B cell (primary cell): ENCODE results near the gene PDE10A. TPM values are rescaled to one million over a fixed set of nuclear protein-coding genes. Genes with fewer than 3 reads are reported as not detected.

Experiments used
- ATAC-seq: fragments of 200-7000 bp; cut with Tn5 transposase; one replicate; pipeline ENCODE4 v1.10.0; 2021; ENCODE audit warnings: low read depth, mild to moderate bottlenecking, moderate number of reproducible peaks, moderate library complexity
- CTCF ChIA-PET: fragments of 350-600 bp; sonication (Branson Sonifier 250); formaldehyde crosslinking; loops from one replicate; lab custom pipeline; 2021; ENCODE audit warnings: antibody characterized with exemption, inconsistent platforms; lab: Charles Lee
- POLR2A ChIA-PET: fragments of 350-600 bp; sonication (Branson Sonifier 250); formaldehyde crosslinking; loops from one replicate; lab custom pipeline; 2021; ENCODE audit warnings: antibody characterized with exemption; lab: Charles Lee
- DNase-seq: peaks from one replicate; pipeline ENCODE4 v3.0.0; 2013
- H2AFZ ChIP-seq: 2 replicates; pipeline ENCODE4 v1.6.1; 2012; ENCODE audit warnings: mild to moderate bottlenecking, low read depth, low read length; ENCODE audit not compliant: insufficient read depth, poor library complexity, severe bottlenecking
- H3K27ac ChIP-seq, 2 donors: 1 replicate in 1 of 2; 2 replicates in 1 of 2; pipeline ENCODE4 v1.5.1; 2012 to 2013; ENCODE audit warnings: low read length in 2 of 2, mild to moderate bottlenecking in 2 of 2, moderate library complexity in 1 of 2
- H3K27me3 ChIP-seq, 4 experiments: fragments of 200-600 bp in 1 of 4; sonication (generic) in 1 of 4; replicated peaks in 1 of 4; 1 replicate in 2 of 4; 2 replicates in 2 of 4; pipeline versions ENCODE4 v1.6.1 to v1.7.0; 2013 to 2016; ENCODE audit warnings: low read length in 3 of 4, mild to moderate bottlenecking in 2 of 4, mixed read lengths in 1 of 4, moderate library complexity in 1 of 4; ENCODE audit not compliant: insufficient read depth in 4 of 4, control insufficient read depth in 3 of 4; ENCODE audit errors: control extremely low read depth in 1 of 4
- H3K36me3 ChIP-seq, 2 experiments: replicated peaks in 1 of 2; 1 replicate in 1 of 2; 2 replicates in 1 of 2; pipeline versions ENCODE4 v1.6.1 to v1.7.1; 2013; ENCODE audit warnings: low read length in 1 of 2; ENCODE audit not compliant: insufficient read depth in 2 of 2, control insufficient read depth in 1 of 2; ENCODE audit errors: control extremely low read depth in 1 of 2, extremely low read depth in 1 of 2
- H3K4me1 ChIP-seq, 2 donors: fragments of 200-600 bp in 1 of 2; sonication (generic) in 1 of 2; 1 replicate in 1 of 2; 2 replicates in 1 of 2; pipeline versions ENCODE4 v1.5.1 to v1.6.1; 2013 to 2017; ENCODE audit warnings: low read length in 2 of 2; ENCODE audit not compliant: control insufficient read depth in 2 of 2, insufficient read depth in 2 of 2
- H3K4me2 ChIP-seq: replicated peaks from 2 replicates; pipeline ENCODE3; 2012; ENCODE audit warnings: mild to moderate bottlenecking, low read depth, low read length; ENCODE audit not compliant: poor library complexity, severe bottlenecking
- H3K4me3 ChIP-seq, 5 experiments: fragments of 200-600 bp in 1 of 5; sonication (generic) in 1 of 5; 1 replicate in 3 of 5; 2 replicates in 2 of 5; pipeline versions ENCODE4 v1.5.1 to v1.7.0; 2011 to 2016; ENCODE audit warnings: low read length in 4 of 5, mild to moderate bottlenecking in 4 of 5, low read depth in 2 of 5, control low read depth in 1 of 5, moderate library complexity in 1 of 5; ENCODE audit not compliant: insufficient read depth in 1 of 5; ENCODE audit errors: control extremely low read depth in 1 of 5, extremely low read depth in 1 of 5
- H3K79me2 ChIP-seq: fragments of 200-600 bp; sonication (generic); one replicate; pipeline ENCODE4 v1.6.0; 2016; ENCODE audit warnings: low read length; ENCODE audit not compliant: control insufficient read depth, insufficient read depth
- H3K9ac ChIP-seq: fragments of 200-600 bp; sonication (generic); 2 replicates; pipeline ENCODE4 v1.6.1; 2017; ENCODE audit warnings: mild to moderate bottlenecking, low read length, moderate library complexity
- H3K9me3 ChIP-seq, 3 donors: one replicate each; pipeline versions ENCODE4 v1.6.1 to v1.7.1; 2013; ENCODE audit warnings: low read length in 2 of 3; ENCODE audit not compliant: control insufficient read depth in 2 of 3, insufficient read depth in 1 of 3; ENCODE audit errors: control extremely low read depth in 1 of 3
- H4K20me1 ChIP-seq: 2 replicates; pipeline ENCODE4 v1.6.0; 2012; ENCODE audit warnings: mild to moderate bottlenecking, low read length; ENCODE audit not compliant: insufficient read depth, control insufficient read depth, poor library complexity, severe bottlenecking
- H3K27ac Mint-ChIP-seq: one replicate; pipeline ENCODE4 v1.8.0; 2021; ENCODE audit warnings: mixed read lengths
- H3K27me3 Mint-ChIP-seq: one replicate; pipeline ENCODE4 v1.8.0; 2021; ENCODE audit warnings: mixed read lengths
- H3K4me1 Mint-ChIP-seq: one replicate; pipeline ENCODE4 v1.8.0; 2021; ENCODE audit warnings: mixed read lengths
- H3K4me3 Mint-ChIP-seq: one replicate; pipeline ENCODE4 v1.8.0; 2021; ENCODE audit warnings: mixed read lengths
- H3K9me3 Mint-ChIP-seq: one replicate; pipeline ENCODE4 v1.8.0; 2022; ENCODE audit warnings: mixed read lengths; ENCODE audit not compliant: insufficient read depth
- EZH2 ChIP-seq: IDR thresholded peaks from 2 replicates; pipeline ENCODE4 v1.6.1; 2012; ENCODE audit warnings: borderline replicate concordance, low read depth, mild to moderate bottlenecking, moderate library complexity, low read length; ENCODE audit not compliant: insufficient read depth, poor library complexity, severe bottlenecking
- WGBS: methylation state at CpG from one replicate; pipeline ENCODE4 v1.1.5; 2013; ENCODE audit warnings: missing lambda C conversion rate; ENCODE audit not compliant: insufficient coverage; 5-methylcytosine and 5-hydroxymethylcytosine counted together
- intact Hi-C: fragments of 100-400 bp; cut with micrococcal nuclease; formaldehyde crosslinking; loops from one replicate; pipeline ENCODE4 v1.10.0; 2022
- polyA plus RNA-seq: library from polyadenylated mRNA; depleted of rRNA; stranded (reverse); fragments of >200 nt; gene quantifications from 2 replicates; pipeline ENCODE4 v1.2.3, GENCODE V29; 2012
- total RNA-seq, 2 donors: library from RNA; stranded (reverse); fragments of 120-200 nt in 1 of 2; gene quantifications; 1 replicate in 1 of 2; 2 replicates in 1 of 2; pipeline versions ENCODE4 v1.2.3 to v1.2.4, GENCODE V29; 2013 to 2022
- TF ChIP-seq, protein P1 (sequence below): fragments of 200-600 bp; IDR thresholded peaks from one replicate; pipeline ENCODE4 v1.8.0; 2022; ENCODE audit warnings: antibody characterized with exemption, mild to moderate bottlenecking

The PDE10A gene
- total and polyA plus RNA-seq, 2 donors (not counting 1 experiment from before 2014, with no cell fraction given) = not detected

DNA sequence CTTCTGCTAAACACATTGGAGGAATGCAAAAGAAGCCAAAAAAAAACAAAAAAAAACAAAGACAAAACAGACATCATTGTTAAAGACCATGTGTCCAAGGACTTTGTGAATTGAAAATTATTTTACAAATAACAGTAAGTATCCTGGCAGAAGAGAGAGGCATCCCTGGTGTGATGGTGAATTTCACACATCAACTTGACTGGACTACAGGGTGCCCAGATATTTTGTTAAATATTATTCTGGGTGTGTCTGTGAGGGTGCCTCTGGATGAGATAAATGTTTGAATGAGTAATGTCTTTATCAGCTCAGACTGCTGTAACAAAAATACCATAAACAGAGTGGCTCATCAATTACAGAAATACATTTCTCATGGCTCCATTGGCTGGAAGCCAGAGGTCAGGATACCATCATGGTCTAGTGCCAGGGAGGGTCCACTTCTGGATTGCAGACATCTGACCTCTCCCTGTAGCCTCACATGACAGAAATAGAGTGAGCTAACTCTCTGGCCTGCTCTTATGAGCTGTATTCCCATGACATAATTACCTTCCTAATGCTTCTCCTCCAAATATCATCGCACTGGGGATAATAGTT lies 341.4 kb downstream of the PDE10A start:
- no peaks in the 10 kb centered on the region for H3K27me3 ChIP-seq
- no peak overlapping the region for H3K27ac ChIP-seq
- ChIA-PET CTCF (no interaction called here), POLR2A (no interaction called here)
- 100% methylated on average over 1 of the region's 1 CpG for WGBS
- peaks cover 12% of the 10 kb centered on the region for H3K9me3 Mint-ChIP-seq
- no peaks in the 10 kb centered on the region for H3K27me3 Mint-ChIP-seq
- H3K4me1 Mint-ChIP-seq = no peaks in the 10 kb centered on the region
- H4K20me1 ChIP-seq = no peaks in the 10 kb centered on the region
- no peaks in the 10 kb centered on the region for H3K4me1 ChIP-seq
- no peak overlapping the region for H3K27ac Mint-ChIP-seq
- intact Hi-C loops = no loop called here
- H3K4me3 Mint-ChIP-seq = no peak overlapping the region
- H3K36me3 ChIP-seq = no peaks in the 10 kb centered on the region
- H3K4me3 ChIP-seq = no peak overlapping the region
- H3K9me3 ChIP-seq = peaks cover 0 to 32% (median 10%) of the 10 kb centered on the region in 3 donors
- no peak overlapping the region for H2AFZ ChIP-seq
- TF ChIP-seq EZH2 = no peak
- TF ChIP-seq, protein P1, sequence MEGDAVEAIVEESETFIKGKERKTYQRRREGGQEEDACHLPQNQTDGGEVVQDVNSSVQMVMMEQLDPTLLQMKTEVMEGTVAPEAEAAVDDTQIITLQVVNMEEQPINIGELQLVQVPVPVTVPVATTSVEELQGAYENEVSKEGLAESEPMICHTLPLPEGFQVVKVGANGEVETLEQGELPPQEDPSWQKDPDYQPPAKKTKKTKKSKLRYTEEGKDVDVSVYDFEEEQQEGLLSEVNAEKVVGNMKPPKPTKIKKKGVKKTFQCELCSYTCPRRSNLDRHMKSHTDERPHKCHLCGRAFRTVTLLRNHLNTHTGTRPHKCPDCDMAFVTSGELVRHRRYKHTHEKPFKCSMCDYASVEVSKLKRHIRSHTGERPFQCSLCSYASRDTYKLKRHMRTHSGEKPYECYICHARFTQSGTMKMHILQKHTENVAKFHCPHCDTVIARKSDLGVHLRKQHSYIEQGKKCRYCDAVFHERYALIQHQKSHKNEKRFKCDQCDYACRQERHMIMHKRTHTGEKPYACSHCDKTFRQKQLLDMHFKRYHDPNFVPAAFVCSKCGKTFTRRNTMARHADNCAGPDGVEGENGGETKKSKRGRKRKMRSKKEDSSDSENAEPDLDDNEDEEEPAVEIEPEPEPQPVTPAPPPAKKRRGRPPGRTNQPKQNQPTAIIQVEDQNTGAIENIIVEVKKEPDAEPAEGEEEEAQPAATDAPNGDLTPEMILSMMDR = no peak
- H3K4me2 ChIP-seq = no peak overlapping the region
- H3K79me2 ChIP-seq = no peaks in the 10 kb centered on the region
- ATAC-seq = no peak
- DNase-seq = no peak
- H3K9ac ChIP-seq = no peak overlapping the region

- H3K36me3 ChIP-seq = no peaks in the 10 kb centered on the region
- WGBS = 67% methylated on average over 1 of the region's 3 CpGs
- CTCF ChIA-PET = no interaction called here
These were observed 341.9 kb downstream of the PDE10A start for GRCh38 chr6:165321150-165321549.

More at GRCh38 chr6:165321150-165321549, 341.9 kb downstream of the PDE10A start:
- DNase-seq = no peak
- H3K9ac ChIP-seq = no peak overlapping the region
- POLR2A ChIA-PET = no interaction called here
- no peak overlapping the region for H3K27ac Mint-ChIP-seq
- H2AFZ ChIP-seq = no peak overlapping the region
- no peaks in the 10 kb centered on the region for H3K4me1 Mint-ChIP-seq
- no peaks in the 10 kb centered on the region for H3K79me2 ChIP-seq
- no peak overlapping the region for H3K4me2 ChIP-seq
- intact Hi-C loops = no loop called here
- H3K9me3 Mint-ChIP-seq = peaks cover 12% of the 10 kb centered on the region
- H3K27ac ChIP-seq = no peak overlapping the region
- H3K27me3 Mint-ChIP-seq = no peaks in the 10 kb centered on the region
- H3K27me3 ChIP-seq = no peaks in the 10 kb centered on the region
- H4K20me1 ChIP-seq = no peaks in the 10 kb centered on the region
- no peak for ATAC-seq
- H3K4me1 ChIP-seq = no peaks in the 10 kb centered on the region
- TF ChIP-seq, protein P1 = no peak
- no peak for TF ChIP-seq EZH2
- peaks cover 0 to 36% (median 10%) of the 10 kb centered on the region in 3 donors for H3K9me3 ChIP-seq
- H3K4me3 ChIP-seq = no peak overlapping the region
- H3K4me3 Mint-ChIP-seq = no peak overlapping the region
